ENCODE data around the gene ZNRF2. TPM values are rescaled to one million over a fixed set of nuclear protein-coding genes. Genes with fewer than 3 reads are reported as not detected.
A peak's percentile ranks its signal among the peaks of the same experiment; 100 is the strongest.

The ZNRF2 gene
- total RNA-seq, 1 donor: 12.7 TPM

DNA sequence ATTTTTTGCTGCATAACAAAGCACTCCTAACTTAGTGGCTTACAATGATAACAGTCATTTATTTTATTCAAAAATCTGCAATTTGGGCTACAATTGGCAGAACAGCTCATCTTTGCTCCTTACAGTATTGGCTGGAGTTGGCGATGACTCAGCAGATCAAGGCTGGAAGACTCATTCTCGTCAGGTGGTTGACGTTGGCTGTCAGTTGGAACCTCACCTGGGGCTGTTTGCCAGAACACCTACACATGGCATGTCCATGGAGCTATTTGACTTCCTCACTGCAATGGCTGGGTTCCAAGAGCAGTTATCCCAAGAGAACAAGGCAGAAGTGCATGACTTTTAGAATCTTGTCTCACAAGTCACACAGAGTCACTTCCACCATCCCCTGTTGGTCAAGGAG, 119.1 kb downstream of the ZNRF2 start:
- no peak for DNase-seq (ENCODE audit: low read depth in 2 of 3, low spot score in 2 of 3)

DNA sequence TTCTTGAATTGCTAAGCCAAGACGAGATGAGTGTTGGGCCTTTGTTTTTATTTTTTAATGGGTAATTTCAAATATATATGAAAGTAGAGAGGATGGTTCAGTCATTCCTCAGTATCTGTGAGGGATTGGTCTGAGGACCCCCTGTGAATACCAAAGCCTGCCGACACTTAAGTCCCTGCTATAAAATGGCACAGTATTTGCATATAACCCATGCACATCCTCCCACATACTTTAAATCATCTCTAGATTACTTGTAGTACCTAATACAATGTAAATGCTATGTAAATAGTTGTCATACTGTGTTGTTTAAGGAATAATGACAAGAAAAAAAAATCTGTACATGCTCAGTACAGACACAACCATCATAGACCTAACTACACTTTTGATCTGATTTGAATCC, 120.8 kb downstream of the ZNRF2 start:
- no peak for DNase-seq (ENCODE audit: low read depth in 2 of 3, low spot score in 2 of 3)

- no peak for DNase-seq (ENCODE audit: low read depth in 2 of 3, low spot score in 2 of 3)
Observed at GRCh38 chr7:30406664-30407425, 122.4 kb downstream of the ZNRF2 start.

DNA sequence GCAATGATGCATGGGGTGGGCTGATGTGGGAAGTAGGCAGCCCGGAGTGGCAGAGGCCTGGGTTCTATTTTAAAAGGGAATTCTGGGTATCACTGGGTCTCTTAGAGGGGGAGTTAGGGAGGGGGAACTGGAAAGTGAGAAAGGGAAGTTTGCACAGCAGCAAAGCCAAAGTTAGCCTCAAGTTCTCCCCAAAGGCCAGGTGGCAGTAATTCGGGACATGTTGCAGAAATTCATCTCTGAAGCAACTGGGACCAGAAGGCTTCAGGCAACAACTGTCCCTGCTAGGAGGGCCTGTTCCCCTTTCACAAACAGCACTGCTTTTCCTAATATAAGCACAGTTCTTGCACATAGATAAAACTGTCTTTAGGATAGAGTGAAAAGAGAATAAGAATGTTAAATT, 126.8 kb downstream of the ZNRF2 start:
- DNase-seq (ENCODE audit: low read depth in 2 of 3, low spot score in 2 of 3): no peak

DNA sequence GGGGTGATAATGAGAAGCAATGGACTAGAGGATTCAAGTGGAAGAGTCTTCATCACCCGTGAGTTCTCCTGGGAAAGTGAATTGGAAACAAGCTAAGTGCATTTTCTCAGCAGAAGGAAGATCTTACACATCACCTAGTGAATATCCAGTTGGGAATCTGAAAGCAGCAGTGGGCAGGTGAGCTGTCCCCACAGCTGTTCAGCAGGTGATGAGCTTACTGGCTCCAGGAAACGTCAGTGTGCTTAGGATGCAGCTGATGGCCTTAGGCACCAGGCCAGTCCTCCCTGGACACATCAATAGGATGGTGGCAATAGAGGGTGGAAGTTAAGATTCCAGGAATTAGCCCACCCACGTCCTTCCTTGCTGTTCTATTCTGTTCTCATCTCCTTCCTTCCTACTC, 127.5 kb downstream of the ZNRF2 start:
- DNase-seq (ENCODE audit: low read depth in 2 of 3, low spot score in 2 of 3): no peak

GRCh38 chr7:30412782-30413504, 128.5 kb downstream of the ZNRF2 start:
- DNase-seq (ENCODE audit: low read depth in 2 of 3, low spot score in 2 of 3): peak in 2 of 3 donors; percentile 32 to 77

- no peak for DNase-seq (ENCODE audit: low read depth in 2 of 3, low spot score in 2 of 3)
Observed at GRCh38 chr7:30413864-30414263, 129.5 kb downstream of the ZNRF2 start.

Small RNAs within 50 kb of the gene (small RNA-seq; reads per million reads assigned to genes)
- gene MIR550A1: not detected

Other genes with a start within 250 kb of the ZNRF2 start
- 141 TPM for gene MTURN, start 149.6 kb upstream of the ZNRF2 start, total RNA-seq
- gene NOD1, start 194.2 kb downstream of the ZNRF2 start, total RNA-seq: 17.8 TPM
- gene GGCT, start 220.2 kb downstream of the ZNRF2 start, total RNA-seq: 17.8 TPM